IPS-15b (cell line): Measurements from ENCODE around the gene HAVCR2.

Source experiments
- H3K27me3 ChIP-seq: one replicate; pipeline ENCODE4 v1.6.1; 2013; ENCODE audit warnings: low read length; ENCODE audit not compliant: control insufficient read depth, insufficient read depth
- H3K36me3 ChIP-seq: one replicate; pipeline ENCODE4 v1.6.1; 2013; ENCODE audit warnings: low read length; ENCODE audit not compliant: control insufficient read depth, insufficient read depth
- H3K4me1 ChIP-seq: one replicate; pipeline ENCODE4 v1.6.1; 2013; ENCODE audit warnings: mild to moderate bottlenecking, low read length; ENCODE audit not compliant: control insufficient read depth, insufficient read depth
- H3K4me3 ChIP-seq: one replicate; pipeline ENCODE4 v1.5.1; 2013; ENCODE audit warnings: low read depth, low read length
- H3K9ac ChIP-seq: one replicate; pipeline ENCODE4 v1.6.1; 2013; ENCODE audit warnings: low read depth, mild to moderate bottlenecking, low read length
- H3K9me3 ChIP-seq: one replicate; pipeline ENCODE4 v1.6.1; 2013; ENCODE audit warnings: mild to moderate bottlenecking, low read length; ENCODE audit not compliant: control insufficient read depth, insufficient read depth

HAVCR2 gene

DNA sequence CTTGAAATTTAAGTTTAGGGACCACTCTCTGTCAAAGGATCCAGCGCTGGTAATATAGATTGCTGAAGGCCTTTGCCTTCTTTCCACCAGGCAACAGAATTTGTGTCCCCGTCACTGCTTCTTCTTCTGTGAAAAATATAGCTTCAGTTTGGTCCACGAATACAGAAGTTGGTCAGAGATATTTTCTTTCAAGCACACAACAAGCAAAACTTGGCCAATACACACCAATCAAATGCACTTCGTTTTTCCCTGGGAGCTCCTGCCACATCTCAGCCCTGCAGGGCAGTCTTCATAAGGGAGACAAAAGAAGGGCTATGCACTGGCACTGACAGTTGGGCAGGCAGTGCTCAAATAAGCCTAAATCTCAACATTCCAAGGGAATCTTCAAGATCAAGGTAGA lies 22.9 kb downstream of the HAVCR2 start:
- H3K27me3 ChIP-seq, result no peaks in the 10 kb centered on the region
- H3K9ac ChIP-seq, result no peak overlapping the region
- no peaks in the 10 kb centered on the region for H3K9me3 ChIP-seq
- H3K4me1 ChIP-seq, result no peaks in the 10 kb centered on the region
- H3K36me3 ChIP-seq, result no peaks in the 10 kb centered on the region
- no peak overlapping the region for H3K4me3 ChIP-seq

DNA sequence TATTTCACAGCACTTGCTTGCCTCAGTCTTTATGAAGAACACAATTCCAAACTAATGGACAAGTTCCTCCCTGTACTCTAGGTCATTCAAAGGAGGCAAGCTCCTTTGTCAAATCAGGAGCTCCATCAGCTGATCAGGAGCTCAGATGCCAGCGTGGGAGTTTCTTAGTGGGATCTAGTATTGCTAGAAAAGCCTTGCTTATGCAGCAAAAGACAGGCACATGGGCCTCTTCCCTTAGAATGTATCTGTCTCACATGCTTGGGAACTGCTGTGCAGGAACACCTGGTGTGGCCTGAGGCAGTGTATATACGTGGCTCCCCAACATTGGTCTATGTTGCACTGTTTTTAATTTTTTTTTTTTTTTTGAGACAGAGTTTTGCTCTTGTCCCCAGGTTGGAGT lies 28.6 kb downstream of the HAVCR2 start:
- Histone ChIP-seq H3K4me3 (no peak overlapping the region), H3K9me3 (no peaks in the 10 kb centered on the region), H3K36me3 (no peaks in the 10 kb centered on the region), H3K4me1 (no peaks in the 10 kb centered on the region), H3K9ac (no peak overlapping the region), H3K27me3 (no peaks in the 10 kb centered on the region)

- Histone ChIP-seq H3K9me3 (no peaks in the 10 kb centered on the region), H3K27me3 (no peaks in the 10 kb centered on the region), H3K4me1 (no peaks in the 10 kb centered on the region), H3K36me3 (no peaks in the 10 kb centered on the region), H3K9ac (no peak overlapping the region), H3K4me3 (no peak overlapping the region)
Measured at GRCh38 chr5:157076558-157076957, 32.3 kb downstream of the HAVCR2 start.

DNA sequence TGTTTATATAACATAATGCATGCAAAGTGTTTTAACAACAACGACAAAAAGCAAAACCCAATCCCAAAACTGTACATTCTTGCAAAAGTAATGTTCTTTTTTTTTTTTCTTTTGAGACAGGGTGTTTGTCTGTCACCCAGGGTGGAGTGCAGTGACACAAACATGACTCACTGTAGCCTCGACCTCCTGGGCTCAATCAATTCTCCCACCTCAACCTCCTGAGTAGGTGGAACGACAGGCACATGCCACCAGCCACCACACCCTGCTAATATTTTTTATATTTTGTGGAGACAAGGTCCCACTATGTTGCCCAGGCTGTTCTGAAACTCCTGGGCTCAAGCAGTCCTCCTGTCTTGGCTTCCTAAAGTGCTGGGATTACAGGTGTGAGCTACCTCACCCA lies 36.3 kb downstream of the HAVCR2 start:
- Histone ChIP-seq H3K9ac (no peak overlapping the region), H3K4me3 (no peak overlapping the region), H3K9me3 (no peaks in the 10 kb centered on the region), H3K4me1 (no peaks in the 10 kb centered on the region), H3K27me3 (no peaks in the 10 kb centered on the region), H3K36me3 (no peaks in the 10 kb centered on the region)

DNA sequence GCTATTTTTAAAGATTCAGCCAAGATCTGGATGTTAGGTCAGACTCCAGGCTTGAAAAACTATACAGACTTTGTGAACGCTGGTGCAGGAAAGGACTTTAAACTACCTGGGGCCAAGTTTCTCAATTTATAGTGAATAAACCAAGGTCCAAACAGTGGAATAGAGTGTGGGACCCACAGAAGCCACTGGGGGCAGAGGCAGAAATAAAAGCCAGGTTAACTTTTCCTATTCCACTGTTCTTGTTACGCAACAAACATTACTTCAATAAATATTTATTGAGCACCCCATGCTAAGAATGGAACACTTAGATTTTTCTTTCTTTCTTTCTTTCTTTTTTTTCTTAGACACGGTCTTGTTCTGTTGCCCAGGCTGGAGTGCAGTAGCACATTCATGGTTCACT lies 38.9 kb downstream of the HAVCR2 start:
- H3K27me3 ChIP-seq, result no peaks in the 10 kb centered on the region
- H3K4me1 ChIP-seq, result no peaks in the 10 kb centered on the region
- H3K36me3 ChIP-seq, result no peaks in the 10 kb centered on the region
- H3K9me3 ChIP-seq, result no peaks in the 10 kb centered on the region
- H3K4me3 ChIP-seq, result no peak overlapping the region
- no peak overlapping the region for H3K9ac ChIP-seq

DNA sequence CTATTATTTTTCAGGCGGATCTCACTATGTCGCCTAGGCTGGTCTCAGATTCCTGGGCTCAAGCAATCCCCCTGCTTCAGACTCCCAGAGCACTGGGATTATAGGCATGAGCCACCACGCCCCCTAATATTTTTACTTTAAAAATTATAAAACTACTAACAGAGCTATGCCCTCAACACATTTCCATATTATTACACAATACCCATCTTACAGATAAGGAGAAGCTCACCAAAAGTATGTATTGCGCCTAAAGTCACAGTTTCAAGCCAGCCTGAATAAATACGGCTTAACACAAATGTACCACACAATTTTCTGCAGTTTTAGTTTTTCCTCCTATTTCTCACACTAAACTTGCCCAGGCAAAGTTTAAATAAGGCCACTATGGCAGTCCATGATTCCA lies 40.1 kb downstream of the HAVCR2 start:
- no peaks in the 10 kb centered on the region for H3K4me1 ChIP-seq
- H3K27me3 ChIP-seq, result no peaks in the 10 kb centered on the region
- no peak overlapping the region for H3K4me3 ChIP-seq
- no peak overlapping the region for H3K9ac ChIP-seq
- no peaks in the 10 kb centered on the region for H3K36me3 ChIP-seq
- H3K9me3 ChIP-seq, result no peaks in the 10 kb centered on the region

DNA sequence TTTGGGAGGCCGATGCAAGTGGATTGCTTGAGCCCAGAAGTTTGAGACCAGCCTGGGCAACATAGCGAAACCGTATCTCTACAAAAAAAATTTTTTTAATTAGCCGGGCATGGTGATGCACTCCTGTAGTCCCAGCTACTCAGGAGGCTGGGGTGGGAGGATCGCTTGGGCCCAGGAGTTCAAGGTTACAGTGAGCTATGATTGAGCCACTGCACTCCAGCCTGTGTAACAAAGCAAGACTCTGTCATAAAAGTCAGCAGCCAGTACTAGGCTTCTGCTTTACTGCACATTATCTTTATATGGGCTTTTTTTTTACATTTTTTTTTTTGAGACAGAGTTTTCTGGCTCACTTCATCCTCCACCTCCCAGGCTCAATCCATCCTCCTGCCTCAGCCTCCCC lies 40.5 kb downstream of the HAVCR2 start:
- Histone ChIP-seq H3K4me1 (no peaks in the 10 kb centered on the region), H3K4me3 (no peak overlapping the region), H3K9ac (no peak overlapping the region), H3K27me3 (no peaks in the 10 kb centered on the region), H3K9me3 (no peaks in the 10 kb centered on the region), H3K36me3 (no peaks in the 10 kb centered on the region)

- Histone ChIP-seq H3K9ac (no peak overlapping the region), H3K36me3 (no peaks in the 10 kb centered on the region)
Measured at GRCh38 chr5:157067005-157067404, 41.8 kb downstream of the HAVCR2 start.

DNA sequence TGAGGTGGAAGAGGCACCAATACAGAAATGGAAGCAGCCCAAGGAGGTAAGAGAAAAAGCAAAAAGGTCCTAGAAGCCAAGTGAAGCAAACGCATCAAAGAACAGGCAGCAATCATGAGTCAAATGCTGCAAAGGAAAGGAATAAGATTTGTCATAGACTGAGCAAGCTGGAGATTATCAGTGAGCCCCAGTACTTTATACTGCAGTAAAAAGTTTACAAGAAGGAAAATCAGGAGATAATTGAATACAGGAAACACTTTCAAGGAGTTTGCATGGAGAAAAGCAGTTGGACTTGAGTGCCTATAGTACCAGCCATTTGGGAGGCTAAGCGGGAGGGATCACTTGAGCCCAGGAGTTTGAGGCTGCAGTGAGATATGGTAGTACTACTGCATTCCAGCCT lies 42.8 kb downstream of the HAVCR2 start:
- H3K4me3 ChIP-seq, result no peak overlapping the region

More at GRCh38 chr5:157067005-157067404, 41.8 kb downstream of the HAVCR2 start:
- Histone ChIP-seq H3K9me3 (no peaks in the 10 kb centered on the region), H3K4me3 (no peak overlapping the region), H3K4me1 (no peaks in the 10 kb centered on the region), H3K27me3 (no peaks in the 10 kb centered on the region)

DNA sequence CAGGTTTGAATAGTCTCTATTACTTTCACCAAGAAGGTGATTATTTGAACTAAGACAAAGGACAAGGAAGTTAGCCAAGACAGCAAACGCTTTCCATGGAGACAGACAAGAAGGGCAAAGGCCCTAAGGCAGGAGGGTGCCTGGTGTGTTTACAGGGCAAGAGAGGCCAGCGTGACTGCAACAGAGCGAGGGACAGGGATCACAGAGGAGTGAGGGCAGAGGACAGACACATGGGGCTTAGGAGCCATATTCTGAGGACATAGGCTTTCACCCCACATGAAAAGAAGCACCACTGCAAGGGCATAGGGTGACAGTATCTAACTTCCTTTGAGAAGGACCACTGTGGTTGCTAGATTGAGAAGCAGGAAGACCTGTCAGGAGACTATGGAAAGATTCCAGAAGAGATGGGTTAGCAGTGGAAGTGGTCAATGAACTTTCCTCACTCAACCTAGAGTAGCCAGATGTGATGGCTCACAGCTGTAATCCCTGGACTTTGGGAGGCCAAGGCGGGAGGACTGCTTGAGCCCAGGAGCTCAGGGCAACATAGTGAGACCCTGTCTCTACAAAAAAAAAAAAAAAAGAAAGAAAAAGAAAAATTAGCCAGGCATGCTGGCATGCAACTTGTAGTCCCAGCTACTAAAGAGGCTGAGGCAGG lies 44.9 kb downstream of the HAVCR2 start:
- Histone ChIP-seq H3K4me1 (no peaks in the 10 kb centered on the region), H3K27me3 (no peaks in the 10 kb centered on the region), H3K9ac (no peak overlapping the region), H3K36me3 (no peaks in the 10 kb centered on the region), H3K9me3 (no peaks in the 10 kb centered on the region), H3K4me3 (no peak overlapping the region)

More for the DNA sequence above, 42.8 kb downstream of the HAVCR2 start:
- no peaks in the 10 kb centered on the region for H3K9me3 ChIP-seq
- no peaks in the 10 kb centered on the region for H3K36me3 ChIP-seq
- no peak overlapping the region for H3K9ac ChIP-seq
- no peaks in the 10 kb centered on the region for H3K27me3 ChIP-seq
- no peaks in the 10 kb centered on the region for H3K4me1 ChIP-seq

DNA sequence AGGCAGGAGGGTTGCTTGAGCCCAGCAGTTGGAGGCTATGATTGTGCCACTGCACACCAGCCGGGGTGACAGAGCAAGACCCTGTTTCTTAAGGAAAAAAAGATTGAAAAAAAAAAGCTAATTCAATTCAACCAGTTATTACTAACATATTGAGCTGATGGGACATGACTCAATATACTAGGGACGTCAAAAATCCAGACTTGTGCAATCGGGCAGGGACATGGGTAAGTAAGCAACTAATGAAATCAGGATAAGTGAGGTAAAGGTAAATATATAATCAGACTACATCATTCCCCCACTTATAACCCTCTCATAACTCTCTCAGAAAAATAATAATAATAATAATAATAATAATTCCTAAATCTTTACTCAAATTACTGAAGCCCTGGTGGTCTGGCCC lies 49.0 kb downstream of the HAVCR2 start:
- H3K36me3 ChIP-seq, result no peaks in the 10 kb centered on the region
- H3K4me3 ChIP-seq, result no peak overlapping the region
- H3K27me3 ChIP-seq, result no peaks in the 10 kb centered on the region
- H3K9me3 ChIP-seq, result no peaks in the 10 kb centered on the region
- no peak overlapping the region for H3K9ac ChIP-seq
- no peaks in the 10 kb centered on the region for H3K4me1 ChIP-seq

DNA sequence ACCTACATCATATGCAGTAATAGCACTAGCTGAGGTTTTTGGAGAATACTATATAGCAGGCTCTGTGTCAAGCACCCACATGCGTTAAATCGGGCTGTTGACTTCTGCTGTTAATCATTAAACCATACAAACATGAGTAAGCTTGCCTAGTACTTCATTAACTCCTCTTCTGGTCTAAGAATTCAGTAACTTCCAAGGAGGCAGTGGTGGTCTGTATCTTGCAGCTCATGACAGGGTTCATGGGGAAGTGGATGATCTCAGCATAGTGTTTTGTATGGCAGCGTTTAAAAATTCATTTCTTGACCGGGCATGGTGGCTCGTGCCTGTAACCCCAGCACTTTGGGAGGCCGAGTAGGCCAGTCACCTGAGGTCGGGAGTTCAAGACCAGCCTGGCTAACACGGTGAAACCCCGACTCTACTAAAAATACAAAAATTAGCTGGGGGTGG lies 49.7 kb downstream of the HAVCR2 start, which contains the start of gene HAVCR1:
HAVCR1 (minus strand) TSS at position 24 of the 447 bp plus-strand sequence. CDS start 1,173 bp downstream, outside the sequence.
- Histone ChIP-seq H3K9ac (no peak within 1 kb of the TSS), H3K4me3 (no peak within 1 kb of the TSS)

More for the DNA sequence above, 49.7 kb downstream of the HAVCR2 start, which contains the start of gene HAVCR1:
- Histone ChIP-seq H3K36me3 (no peaks in the 10 kb centered on the region), H3K27me3 (no peaks in the 10 kb centered on the region), H3K4me1 (no peaks in the 10 kb centered on the region), H3K9me3 (no peaks in the 10 kb centered on the region)
